HG03521 (cell line): ENCODE results near the gene SF3A2.

ENCODE experiments used
- ATAC-seq: cut with Tn5 transposase; IDR thresholded peaks from one replicate; pipeline ENCODE4 v1.9.1; 2021; ENCODE audit warnings: mild to moderate bottlenecking, moderate library complexity; ENCODE audit not compliant: unreplicated experiment

The SF3A2 gene

GRCh38 chr19:2226051-2226839, 10.4 kb upstream of the SF3A2 start:
- ATAC-seq: no peak

GRCh38 chr19:2226840-2227360, 9.7 kb upstream of the SF3A2 start:
- no peak for ATAC-seq

- ATAC-seq: no peak
Observed at GRCh38 chr19:2227415-2228156, 9.0 kb upstream of the SF3A2 start.

DNA sequence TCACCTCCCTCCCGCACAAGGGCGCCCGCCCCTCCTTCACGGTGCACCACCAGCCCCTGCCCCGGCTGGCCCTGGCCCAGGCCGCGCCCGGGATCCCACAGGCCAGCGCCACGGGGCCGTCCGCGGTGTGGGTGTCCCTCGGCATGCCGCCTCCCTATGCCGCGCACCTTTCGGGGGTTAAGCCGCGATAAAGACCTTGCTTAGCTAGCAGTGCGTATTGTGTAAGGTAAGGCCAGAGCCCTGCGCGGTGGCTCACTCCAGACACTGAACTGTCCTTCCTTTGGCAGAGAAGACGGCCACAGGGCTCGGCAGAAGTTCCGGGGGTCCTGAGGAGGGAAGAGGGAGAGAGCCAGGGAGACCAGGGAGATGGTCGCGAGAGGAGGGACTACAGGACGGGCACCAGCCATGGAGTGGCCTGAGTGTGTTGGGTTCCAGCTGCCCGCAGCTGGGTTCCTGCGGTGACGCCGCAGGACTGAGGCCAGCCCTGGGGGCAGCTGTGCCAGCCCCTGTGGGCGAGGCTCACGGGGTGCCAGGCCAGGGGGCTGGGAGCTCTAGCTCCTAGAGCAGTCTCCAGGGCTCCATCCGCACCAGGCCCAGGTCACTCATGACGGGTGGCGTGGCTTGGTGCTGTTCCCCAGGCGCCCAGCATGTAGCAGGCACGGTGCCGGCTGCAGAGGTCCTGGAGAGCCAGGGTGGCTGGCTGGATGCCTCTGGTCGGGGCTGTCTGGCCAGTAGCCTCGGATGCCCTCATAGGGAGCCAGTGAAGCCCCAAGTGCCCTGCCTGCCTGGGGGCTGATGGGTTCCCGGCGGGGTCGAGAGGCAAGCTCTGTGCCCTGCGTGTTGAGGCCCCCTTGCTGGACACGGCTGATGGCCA, 8.2 kb upstream of the SF3A2 start:
- no peak for ATAC-seq

- ATAC-seq: no peak
Observed at GRCh38 chr19:2229103-2230032, 7.3 kb upstream of the SF3A2 start.

DNA sequence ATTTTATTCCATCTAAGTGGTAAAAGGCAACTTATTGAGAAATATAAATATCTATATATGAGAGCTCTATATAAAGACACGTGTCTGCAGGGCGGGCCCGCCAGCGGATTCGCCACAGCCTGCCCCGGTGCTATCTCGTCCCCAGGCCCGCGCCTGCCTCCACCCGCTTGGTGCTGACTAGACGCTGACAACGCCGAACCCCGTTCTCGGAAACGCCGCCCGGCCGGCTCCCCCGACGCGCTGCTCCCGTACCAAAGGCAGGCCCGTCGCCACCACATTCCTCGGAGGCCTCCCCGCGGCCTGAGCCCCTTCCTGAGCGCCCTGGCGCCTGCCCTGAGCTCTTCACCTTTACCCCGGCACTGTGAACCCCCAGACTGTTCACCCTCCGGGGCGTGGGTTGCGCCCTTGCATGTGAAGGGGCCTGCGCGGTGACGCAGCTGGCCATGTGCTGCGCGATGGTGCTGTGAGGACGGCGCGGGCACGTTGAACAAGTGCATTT, 6.5 kb upstream of the SF3A2 start:
- no peak for ATAC-seq

DNA sequence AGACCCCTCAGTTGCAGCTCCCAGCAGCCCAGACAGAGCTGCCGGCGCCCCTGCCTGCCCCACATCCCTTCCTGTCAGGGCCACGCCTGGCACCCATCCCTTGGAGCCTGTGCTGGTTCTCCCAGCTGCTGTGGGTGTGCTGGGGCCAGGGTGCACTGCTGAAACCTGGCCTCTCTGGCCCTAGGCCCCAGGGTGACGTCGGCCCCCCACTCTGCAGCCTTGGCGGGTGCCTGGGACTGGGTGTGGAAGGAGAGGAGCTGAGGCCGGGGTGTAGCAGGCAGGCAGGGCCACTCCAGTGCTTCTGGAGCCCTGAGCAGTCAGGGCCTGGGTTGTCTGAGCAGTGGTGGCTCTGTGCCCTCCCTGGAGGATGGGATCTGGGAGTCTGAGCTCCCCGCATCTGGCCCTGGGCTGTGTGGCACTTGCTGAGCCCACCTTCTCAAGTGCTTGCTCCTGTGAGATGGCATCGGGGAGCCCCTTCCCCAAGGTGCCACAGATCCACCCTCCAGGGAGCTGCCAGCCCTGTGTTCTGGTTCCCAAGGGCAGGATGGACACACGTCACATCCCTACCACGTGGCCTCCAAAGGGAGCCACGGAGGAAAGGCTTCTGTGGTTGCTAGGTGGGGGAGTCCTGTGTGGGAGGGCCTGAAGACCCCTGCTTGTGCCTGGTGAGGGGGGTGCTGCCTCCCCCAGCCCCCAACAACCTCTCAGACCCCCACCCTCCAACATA, 5.7 kb upstream of the SF3A2 start:
- no peak for ATAC-seq

DNA sequence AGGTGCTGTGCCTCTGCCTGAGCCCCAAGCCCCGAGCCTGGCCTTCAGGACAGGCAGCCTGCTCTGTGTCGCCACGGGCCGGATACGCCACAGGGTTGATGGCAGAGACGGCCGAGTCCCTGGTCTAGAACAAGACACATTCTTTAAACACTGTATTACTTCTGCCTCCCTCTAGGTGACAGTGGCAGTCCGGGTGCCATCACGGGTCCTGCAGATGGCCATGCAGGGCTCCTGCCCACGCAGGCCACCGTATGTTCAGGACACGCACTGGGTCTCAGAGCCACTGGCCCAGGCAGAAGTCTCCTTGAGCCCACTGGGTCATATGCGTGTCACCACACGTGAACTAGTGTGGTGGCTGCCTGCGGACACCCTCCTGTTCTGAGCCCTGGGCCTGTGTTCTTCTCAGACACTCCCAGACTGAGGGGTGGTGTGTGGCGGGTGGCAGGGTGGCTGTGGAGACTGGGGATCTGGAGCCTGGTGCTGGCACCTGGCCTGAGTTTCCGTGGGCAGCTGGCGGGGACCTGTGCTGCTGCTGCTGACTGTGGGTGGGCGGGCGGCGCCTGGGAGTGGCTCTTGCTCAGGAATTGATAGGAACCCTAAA, 4.9 kb upstream of the SF3A2 start:
- no peak for ATAC-seq

GRCh38 chr19:2232286-2233151, 4.1 kb upstream of the SF3A2 start:
- no peak for ATAC-seq

- ATAC-seq: no peak
Observed at GRCh38 chr19:2233601-2234280, 2.9 kb upstream of the SF3A2 start.

GRCh38 chr19:2234996-2235380, 1.6 kb upstream of the SF3A2 start:
- ATAC-seq: no peak

DNA sequence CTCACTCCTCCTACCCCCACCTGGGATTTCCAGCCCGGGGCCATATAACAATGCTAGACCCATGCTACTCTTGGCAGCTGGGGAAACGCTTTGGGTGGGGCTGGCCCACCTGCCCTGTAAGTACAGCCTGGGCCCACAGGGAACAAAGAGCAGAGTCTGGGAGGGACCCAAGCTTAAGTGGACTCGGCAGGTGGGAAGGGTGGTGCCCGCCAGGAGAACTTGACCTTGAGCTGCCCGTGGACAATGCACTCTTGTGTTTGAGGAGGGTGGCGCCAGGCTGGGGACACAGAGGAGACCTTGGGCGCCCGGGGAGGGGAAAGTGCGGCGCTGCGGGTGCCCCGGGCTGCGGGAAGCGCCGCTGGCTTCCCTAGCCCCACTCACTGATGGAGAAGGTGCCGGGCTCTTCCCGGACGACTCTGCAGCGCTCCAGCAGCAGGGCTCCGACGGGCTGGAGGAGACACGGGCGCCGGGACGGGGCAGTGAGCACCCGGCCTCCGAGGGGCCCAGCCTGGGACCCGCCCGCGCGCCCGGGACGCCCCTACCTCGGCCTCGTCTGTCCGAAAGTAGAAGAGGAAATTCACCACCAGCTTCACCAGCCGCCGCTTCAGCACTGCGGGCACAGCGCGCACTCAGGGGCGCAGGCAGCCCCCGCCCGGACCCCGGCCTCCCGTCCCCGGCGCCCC, 1.1 kb upstream of the SF3A2 start:
- peak; percentile 7 for ATAC-seq

DNA sequence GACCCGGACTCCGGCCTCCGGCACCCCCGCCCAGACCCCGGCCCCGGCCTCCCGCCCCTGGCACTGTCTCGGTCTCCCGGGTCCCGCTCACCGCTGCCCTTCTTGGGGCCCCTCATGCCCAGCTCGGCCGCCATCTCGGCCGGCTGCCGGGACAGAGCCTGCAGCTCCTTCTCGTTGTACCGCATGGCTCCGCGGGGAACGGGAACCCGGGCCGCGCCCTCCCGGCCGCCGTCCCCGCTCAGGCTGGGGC, 635 bp upstream of the SF3A2 start:
- ATAC-seq: no peak

DNA sequence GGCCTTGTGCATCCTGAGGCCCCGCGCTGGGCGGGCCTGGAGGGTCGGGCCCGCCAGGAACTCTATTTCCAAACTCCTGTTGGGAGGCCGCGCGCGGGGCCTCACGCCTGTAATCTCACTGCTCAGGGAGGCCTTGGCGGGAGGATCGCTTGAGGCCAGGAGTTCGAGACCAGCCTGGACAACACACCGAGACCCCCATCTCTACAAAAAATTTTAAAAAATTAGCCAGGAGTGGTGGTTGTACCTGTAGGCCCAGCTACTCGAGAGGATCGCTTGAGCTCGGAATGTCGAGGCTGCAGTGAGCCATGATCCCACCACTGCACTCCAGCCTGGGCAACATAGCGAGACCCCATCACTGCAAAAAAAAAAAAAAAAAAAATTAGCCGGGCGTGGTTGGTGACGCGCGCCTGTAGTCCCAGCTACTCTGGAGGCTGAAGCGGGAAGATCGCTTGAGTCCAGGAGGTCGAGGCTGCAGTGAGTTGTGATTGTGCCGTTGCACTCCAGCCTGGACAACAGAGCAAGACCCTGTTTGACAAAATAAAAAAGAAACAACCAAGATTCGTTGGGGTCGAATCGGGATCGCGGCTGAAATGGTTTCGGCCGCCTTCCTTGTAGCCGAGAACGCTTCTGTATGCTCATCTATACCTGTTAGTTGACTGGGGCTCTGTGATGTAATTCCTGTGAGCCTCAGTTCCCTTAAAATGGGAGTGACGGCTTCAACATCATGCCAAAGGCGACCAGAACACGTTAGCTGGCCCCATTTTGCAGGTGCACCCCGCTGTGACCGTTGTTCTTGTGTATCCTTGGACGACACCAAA, 636 bp downstream of the SF3A2 start:
- no peak for ATAC-seq

DNA sequence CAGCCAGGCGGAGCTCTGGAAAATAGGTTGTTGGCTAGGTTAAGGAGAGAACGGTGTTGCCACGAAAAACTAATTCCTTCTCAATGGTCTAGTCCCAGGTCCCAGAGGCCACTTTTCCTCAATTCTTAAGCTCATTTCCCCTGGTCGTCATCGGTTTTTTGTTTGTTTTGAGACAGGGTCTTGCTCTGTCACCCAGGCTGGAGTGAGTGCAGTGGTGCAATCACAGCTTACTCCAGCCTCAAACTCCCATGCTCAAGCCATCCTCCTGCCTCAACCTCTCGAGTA, 1.2 kb downstream of the SF3A2 start:
- no peak for ATAC-seq

DNA sequence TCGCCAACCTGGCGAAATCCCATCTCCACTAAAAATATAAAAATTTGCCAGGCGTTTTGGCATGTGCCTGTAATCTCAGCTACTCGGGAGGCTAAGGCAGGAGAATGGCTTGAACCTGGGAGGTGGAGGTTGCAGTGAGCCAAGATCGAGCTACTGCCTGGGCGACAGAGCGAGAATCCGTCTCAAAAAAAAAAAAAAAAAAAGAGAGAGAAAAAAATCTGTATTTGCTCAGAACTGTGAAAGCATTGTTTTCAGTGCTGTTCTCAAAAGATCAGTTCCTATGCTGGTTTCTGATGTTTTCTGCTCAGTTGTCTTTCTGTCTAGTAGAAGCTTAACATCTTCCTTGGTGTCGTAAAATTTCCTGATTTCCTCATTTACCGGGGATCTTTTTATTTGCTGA, 2.5 kb downstream of the SF3A2 start:
- ATAC-seq: no peak
